SK-N-MC (cell line): Measurements from ENCODE around the gene PLK4.
"Not testable (repeated sequence)": the region's sequence is repeated elsewhere in the genome, so short reads cannot be mapped to it uniquely, and the experiment has no call there.

Experiments
- EZH2 ChIP-seq: fragments of 200-600 bp; sonication (generic); IDR thresholded peaks from one replicate; pipeline ENCODE4 v1.6.1; 2017; ENCODE audit warnings: antibody characterized with exemption
- FOXP2 ChIP-seq: optimal IDR thresholded peaks from 2 replicates; pipeline ENCODE3; 2011; ENCODE audit warnings: mild to moderate bottlenecking, moderate library complexity; ENCODE audit not compliant: insufficient read depth; ENCODE audit errors: extremely low read length, control extremely low read depth
- POLR2AphosphoS5 ChIP-seq: IDR thresholded peaks from 2 replicates; pipeline ENCODE4 v1.6.1; 2012; ENCODE audit warnings: mild to moderate bottlenecking, low read depth, low read length, borderline replicate concordance

GRCh38 chr4:127899682-127900081 lies 19.0 kb downstream of the PLK4 start:
- TF ChIP-seq POLR2AphosphoS5, FOXP2, EZH2: not testable (repeated sequence)
